Neural cell (in vitro differentiated cells): Measurements from ENCODE around the gene PLCL1.
A peak's percentile ranks its signal among the peaks of the same experiment; 100 is the strongest.

Experiments used
- CTCF ChIP-seq: fragments of 450-650 bp; IDR thresholded peaks from 2 replicates; pipeline ENCODE4 v1.5.1; 2014; ENCODE audit warnings: antibody characterized with exemption, mild to moderate bottlenecking, moderate library complexity; ENCODE audit not compliant: poor library complexity, severe bottlenecking
- EP300 ChIP-seq: fragments of 450-650 bp; conservative IDR thresholded peaks from 2 replicates; pipeline ENCODE4 v1.6.1; 2014; ENCODE audit warnings: antibody characterized with exemption, mild to moderate bottlenecking, moderate library complexity; ENCODE audit not compliant: poor library complexity, severe bottlenecking
- EZH2 ChIP-seq: fragments of 200-600, 300-800 bp; shearing (Covaris generic), sonication (generic); IDR thresholded peaks from 2 replicates; pipeline ENCODE4 v1.6.1; 2014; ENCODE audit warnings: antibody characterized with exemption, low read length, borderline replicate concordance, mild to moderate bottlenecking; ENCODE audit not compliant: insufficient read depth, poor library complexity, severe bottlenecking
- MXI1 ChIP-seq: fragments of 450-650 bp; conservative IDR thresholded peaks from 2 replicates; pipeline ENCODE4 v1.6.1; 2014; ENCODE audit warnings: antibody characterized with exemption, mild to moderate bottlenecking; ENCODE audit not compliant: poor library complexity, severe bottlenecking
- REST ChIP-seq: IDR thresholded peaks from 2 replicates; pipeline ENCODE4 v1.6.1; 2012; ENCODE audit warnings: borderline replicate concordance
- SMC3 ChIP-seq: fragments of 450-650 bp; conservative IDR thresholded peaks from 2 replicates; pipeline ENCODE4 v1.6.1; 2014; ENCODE audit warnings: antibody characterized with exemption, mild to moderate bottlenecking, moderate library complexity; ENCODE audit not compliant: poor library complexity
- TAF1 ChIP-seq: IDR thresholded peaks from 2 replicates; pipeline ENCODE4 v1.6.1; 2012; ENCODE audit warnings: low read depth

GRCh38 chr2:198127627-198128026 lies 323.2 kb downstream of the PLCL1 start:
- TF ChIP-seq CTCF (peak; percentile 56), SMC3 (peak; percentile 74), MXI1 (no peak), REST (no peak), TAF1 (no peak), EP300 (no peak), EZH2 (no peak)
